A549 (cell line): ENCODE data around the gene CYP1B1. TPM values are rescaled to one million over a fixed set of nuclear protein-coding genes. Genes with fewer than 3 reads are reported as not detected.

Source experiments
- ATAC-seq, 2 experiments: fragments of 200-7000 bp in 1 of 2; fragments of >200 bp in 1 of 2; cut with Nextera tagmentation in 1 of 2; cut with Tn5 transposase in 1 of 2; 3 replicates each; pipeline versions ENCODE4 v1.8.0 to v1.9.1; 2018 to 2020; ENCODE audit warnings: mild to moderate bottlenecking in 1 of 2, moderate library complexity in 1 of 2
- CTCF ChIA-PET: fragments of 300-600 bp; sonication (Branson Sonifier 250); formaldehyde crosslinking; extraction: SDS; loops from one replicate; lab custom pipeline; 2021; ENCODE audit warnings: antibody characterized with exemption, inconsistent platforms; lab: Yijun Ruan, JAX
- POLR2A ChIA-PET: fragments of 350-600 bp; formaldehyde crosslinking; extraction: SDS; loops from one replicate; lab custom pipeline; 2021; ENCODE audit warnings: antibody characterized with exemption, inconsistent platforms; lab: Yijun Ruan, JAX
- DNase-seq, 2 experiments: peaks; one replicate each; pipeline versions ENCODE4 v3.0.0 to v3.0.0-alpha.2; 2011 to 2016; ENCODE audit warnings: low read depth in 1 of 2, low spot score in 1 of 2
- FAIRE-seq: peaks from 2 replicates; lab custom pipeline; 2011; peaks lifted over from hg19 to GRCh38; lab: Jason Lieb, UNC
- H3K27ac ChIP-seq, 2 experiments: fragments of >200 bp; sonication (Bioruptor Twin); formaldehyde crosslinking; 3 replicates each; pipeline ENCODE4 v1.5.1; 2016 to 2017
- H3K4me1 ChIP-seq: fragments of >200 bp; sonication (Bioruptor Twin); formaldehyde crosslinking; 3 replicates; pipeline ENCODE4 v1.6.1; 2016
- H3K4me2 ChIP-seq: fragments of >200 bp; sonication (Bioruptor Twin); formaldehyde crosslinking; 3 replicates; pipeline ENCODE4 v1.6.1; 2016
- H3K4me3 ChIP-seq: fragments of >200 bp; sonication (Bioruptor Twin); formaldehyde crosslinking; 3 replicates; pipeline ENCODE4 v1.5.1; 2016
- H3K9me3 ChIP-seq: fragments of >200 bp; sonication (Bioruptor Twin); formaldehyde crosslinking; 3 replicates; pipeline ENCODE4 v1.6.1; 2016
- CBX2 ChIP-seq: fragments of 200-600 bp; sonication (generic); IDR thresholded peaks from 2 replicates; pipeline ENCODE4 v1.6.1; 2016; ENCODE audit warnings: low read depth, mild to moderate bottlenecking, borderline replicate concordance
- CBX8 ChIP-seq: fragments of 200-600 bp; sonication (generic); IDR thresholded peaks from 2 replicates; pipeline ENCODE4 v1.6.1; 2016
- CHD4 ChIP-seq: fragments of 200-600 bp; sonication (generic); IDR thresholded peaks from 2 replicates; pipeline ENCODE4 v1.6.1; 2016; ENCODE audit warnings: antibody characterized with exemption, mild to moderate bottlenecking, borderline replicate concordance
- E2F6 ChIP-seq: IDR thresholded peaks from 2 replicates; pipeline ENCODE4 v1.6.1; 2012; ENCODE audit warnings: low read depth, borderline replicate concordance
- EHF ChIP-seq: fragments of 250-450 bp; sonication (Bioruptor Pico); IDR thresholded peaks from 2 replicates; pipeline ENCODE4 v1.5.0; 2020; ENCODE audit warnings: mild to moderate bottlenecking
- FOSL2 ChIP-seq, 2 experiments: fragments of 450-650 bp in 1 of 2; fragments of >200 bp in 1 of 2; sonication (Bioruptor Twin) in 1 of 2; formaldehyde crosslinking; IDR thresholded peaks; 2 replicates each; pipeline versions ENCODE4 v1.5.0 to v1.6.1; 2016 to 2020; ENCODE audit warnings: mild to moderate bottlenecking in 1 of 2, moderate library complexity in 1 of 2
- HES2 ChIP-seq: fragments of >200 bp; sonication (Bioruptor Twin); formaldehyde crosslinking; IDR thresholded peaks from 2 replicates; pipeline ENCODE4 v1.6.1; 2016
- HEYL ChIP-seq: fragments of 250-450 bp; sonication (Bioruptor Pico); IDR thresholded peaks from 2 replicates; pipeline ENCODE4 v1.8.0; 2021; ENCODE audit warnings: mild to moderate bottlenecking, moderate library complexity
- HOXA7 ChIP-seq: fragments of 250-450 bp; sonication (Bioruptor Pico); IDR thresholded peaks from 2 replicates; pipeline ENCODE4 v1.5.0; 2020; ENCODE audit warnings: mild to moderate bottlenecking, moderate library complexity
- HOXB13 ChIP-seq: fragments of 250-450 bp; sonication (Bioruptor Pico); IDR thresholded peaks from 2 replicates; pipeline ENCODE4 v1.5.0; 2020; ENCODE audit warnings: low read depth, mild to moderate bottlenecking, moderate library complexity
- JUN ChIP-seq, 2 experiments: fragments of >200 bp; sonication (Bioruptor Twin); formaldehyde crosslinking; IDR thresholded peaks; 2 replicates in 1 of 2; 3 replicates in 1 of 2; pipeline ENCODE4 v1.6.1; 2016 to 2017
- KDM1A ChIP-seq: fragments of 200-600 bp; sonication (generic); IDR thresholded peaks from 2 replicates; pipeline ENCODE4 v1.6.1; 2016; ENCODE audit warnings: low read depth, mild to moderate bottlenecking
- MAZ ChIP-seq: fragments of 150-350 bp; IDR thresholded peaks from 2 replicates; pipeline ENCODE4 v1.6.1; 2014; ENCODE audit warnings: antibody characterized with exemption, low read depth, low read length, borderline replicate concordance
- PHF8 ChIP-seq: fragments of 200-600 bp; sonication (generic); IDR thresholded peaks from 2 replicates; pipeline ENCODE4 v1.6.1; 2016; ENCODE audit warnings: low read depth, mild to moderate bottlenecking, antibody characterized with exemption, moderate library complexity, borderline replicate concordance
- POLR2AphosphoS2 ChIP-seq: conservative IDR thresholded peaks from 2 replicates; pipeline ENCODE4 v1.6.1; 2012; ENCODE audit warnings: low read length, improper control_type of control experiment, inconsistent platforms
- RARB ChIP-seq: fragments of 250-450 bp; sonication (Bioruptor Pico); IDR thresholded peaks from 2 replicates; pipeline ENCODE4 v1.8.0; 2021; ENCODE audit warnings: mild to moderate bottlenecking, moderate library complexity
- RCOR1 ChIP-seq: fragments of 150-350 bp; IDR thresholded peaks from 2 replicates; pipeline ENCODE4 v1.6.1; 2014; ENCODE audit warnings: antibody characterized with exemption, low read length, low read depth
- REST ChIP-seq: fragments of 200-600 bp; sonication (generic); IDR thresholded peaks from 2 replicates; pipeline ENCODE4 v1.6.1; 2016; ENCODE audit warnings: antibody characterized with exemption, mild to moderate bottlenecking, moderate library complexity
- RFX5 ChIP-seq: fragments of 450-650 bp; IDR thresholded peaks from 2 replicates; pipeline ENCODE4 v1.7.1; 2014; ENCODE audit warnings: antibody characterized with exemption, mild to moderate bottlenecking, moderate library complexity
- RNF2 ChIP-seq: fragments of 200-600 bp; sonication (generic); IDR thresholded peaks from 2 replicates; pipeline ENCODE4 v1.6.1; 2016; ENCODE audit warnings: low read depth, mild to moderate bottlenecking, antibody characterized with exemption, moderate library complexity, borderline replicate concordance
- SREBF2 ChIP-seq: fragments of 450-650 bp; IDR thresholded peaks from 2 replicates; pipeline ENCODE4 v1.6.1; 2014; ENCODE audit warnings: mild to moderate bottlenecking, moderate library complexity
- TFCP2L1 ChIP-seq: fragments of 250-450 bp; sonication (Bioruptor Pico); IDR thresholded peaks from 2 replicates; pipeline ENCODE4 v1.5.0; 2021; ENCODE audit warnings: mild to moderate bottlenecking
- USF2 ChIP-seq: fragments of 450-650 bp; IDR thresholded peaks from 2 replicates; pipeline ENCODE4 v1.6.1; 2014; ENCODE audit warnings: antibody characterized with exemption
- ZFP36 ChIP-seq: fragments of 450-650 bp; IDR thresholded peaks from 2 replicates; pipeline ENCODE4 v1.6.1; 2014; ENCODE audit warnings: borderline replicate concordance; ENCODE audit not compliant: partially characterized antibody
- ZNF302 ChIP-seq: fragments of 250-450 bp; sonication (Bioruptor Pico); IDR thresholded peaks from 2 replicates; pipeline ENCODE4 v1.9.0; 2021; ENCODE audit warnings: inconsistent platforms, mild to moderate bottlenecking, moderate library complexity
- WGBS: methylation state at CpG from one replicate; pipeline ENCODE4 v1.1.6; 2017; ENCODE audit errors: missing lambda C conversion rate; 5-methylcytosine and 5-hydroxymethylcytosine counted together
- polyA plus RNA-seq, 4 experiments: library from polyadenylated mRNA; depleted of rRNA in 3 of 4; stranded (reverse); fragments of >200 nt; fragmentation: RNase III in 1 of 4; extraction: RNeasy Plus Mini Kit Qiagen cat#74134 plus additional on column Dnase treatment in 1 of 4; gene quantifications; 2 replicates in 3 of 4; 3 replicates in 1 of 4; pipeline ENCODE4 v1.2.3, GENCODE V29; 2011 to 2017
- TF ChIP-seq, protein P1 (sequence below): fragments of >200 bp; sonication (Bioruptor Twin); formaldehyde crosslinking; IDR thresholded peaks from 3 replicates; pipeline ENCODE4 v1.5.1; 2016
- TF ChIP-seq, protein P2 (sequence below): IDR thresholded peaks from 2 replicates; pipeline ENCODE4 v1.6.1; 2012

CYP1B1 gene
- polyA plus RNA-seq, 2 of the 4 experiments (the other 2 are of a cell fraction) = 5.3 to 13.2 TPM

- no peak for TF ChIP-seq FOSL2 (IDR thresholded peaks at IDR 0.05)
- TF ChIP-seq FOSL2 (CRISPR knock-in tag; IDR thresholded peaks at IDR 0.05) = no peak
- TF ChIP-seq ZNF302 (CRISPR knock-in tag) = no peak
- TF ChIP-seq EHF (CRISPR knock-in tag) = no peak
- no peak for TF ChIP-seq MAZ
- no peak for TF ChIP-seq TFCP2L1
- TF ChIP-seq, all 56 proteins: peak for 0
These were observed 5.5 kb downstream of the CYP1B1 start (continued) for GRCh38 chr2:38070438-38070837.

DNA sequence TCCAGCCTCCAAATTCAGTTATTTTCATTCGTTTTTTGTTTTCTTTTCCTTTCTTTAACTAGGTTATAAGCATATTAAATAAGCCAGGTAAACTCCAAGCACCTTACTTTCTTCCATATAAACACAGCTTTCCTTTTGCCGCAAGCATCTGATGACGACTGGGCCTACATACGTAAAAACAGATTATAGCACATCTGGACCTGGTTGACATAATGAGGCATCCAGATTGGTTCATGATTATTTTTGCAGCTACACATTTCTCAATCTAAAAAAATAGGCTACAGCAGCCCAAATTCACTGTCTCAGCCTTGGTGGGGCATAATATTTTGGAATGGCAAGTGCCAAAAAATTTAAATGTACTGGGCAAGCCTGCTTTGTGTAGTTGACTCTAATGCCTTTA lies 7.7 kb downstream of the CYP1B1 start:
- WGBS = 55% methylated on average over 4 of the region's 4 CpGs
- peaks cover 11% of the 10 kb centered on the region; the same call in 2 of the 3 replicates for H3K4me1 ChIP-seq
- no peaks in the 10 kb centered on the region for H3K9me3 ChIP-seq
- H3K4me2 ChIP-seq = peak overlapping the region; percentile 33
- POLR2A ChIA-PET = no interaction called here
- no peak for TF ChIP-seq RNF2
- TF ChIP-seq HOXB13 (CRISPR knock-in tag) = no peak
- no peak for TF ChIP-seq RCOR1
- TF ChIP-seq JUN (IDR thresholded peaks at IDR 0.05) = no peak
- TF ChIP-seq HEYL (CRISPR knock-in tag) = no peak
- TF ChIP-seq FOSL2 (IDR thresholded peaks at IDR 0.05) = no peak
- no peak for TF ChIP-seq FOSL2 (CRISPR knock-in tag; IDR thresholded peaks at IDR 0.05)
- no peak for TF ChIP-seq CBX2
- no peak for TF ChIP-seq SREBF2
- TF ChIP-seq, protein P1, sequence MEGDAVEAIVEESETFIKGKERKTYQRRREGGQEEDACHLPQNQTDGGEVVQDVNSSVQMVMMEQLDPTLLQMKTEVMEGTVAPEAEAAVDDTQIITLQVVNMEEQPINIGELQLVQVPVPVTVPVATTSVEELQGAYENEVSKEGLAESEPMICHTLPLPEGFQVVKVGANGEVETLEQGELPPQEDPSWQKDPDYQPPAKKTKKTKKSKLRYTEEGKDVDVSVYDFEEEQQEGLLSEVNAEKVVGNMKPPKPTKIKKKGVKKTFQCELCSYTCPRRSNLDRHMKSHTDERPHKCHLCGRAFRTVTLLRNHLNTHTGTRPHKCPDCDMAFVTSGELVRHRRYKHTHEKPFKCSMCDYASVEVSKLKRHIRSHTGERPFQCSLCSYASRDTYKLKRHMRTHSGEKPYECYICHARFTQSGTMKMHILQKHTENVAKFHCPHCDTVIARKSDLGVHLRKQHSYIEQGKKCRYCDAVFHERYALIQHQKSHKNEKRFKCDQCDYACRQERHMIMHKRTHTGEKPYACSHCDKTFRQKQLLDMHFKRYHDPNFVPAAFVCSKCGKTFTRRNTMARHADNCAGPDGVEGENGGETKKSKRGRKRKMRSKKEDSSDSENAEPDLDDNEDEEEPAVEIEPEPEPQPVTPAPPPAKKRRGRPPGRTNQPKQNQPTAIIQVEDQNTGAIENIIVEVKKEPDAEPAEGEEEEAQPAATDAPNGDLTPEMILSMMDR = no peak
- no peak for TF ChIP-seq E2F6
- TF ChIP-seq EHF (CRISPR knock-in tag) = no peak
- TF ChIP-seq CBX8 = no peak
- no peak for TF ChIP-seq CHD4
- TF ChIP-seq, protein P2, sequence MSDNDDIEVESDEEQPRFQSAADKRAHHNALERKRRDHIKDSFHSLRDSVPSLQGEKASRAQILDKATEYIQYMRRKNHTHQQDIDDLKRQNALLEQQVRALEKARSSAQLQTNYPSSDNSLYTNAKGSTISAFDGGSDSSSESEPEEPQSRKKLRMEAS = no peak
- no peak for TF ChIP-seq ZFP36
- TF ChIP-seq PHF8 = no peak
- no peak for TF ChIP-seq POLR2AphosphoS2
- TF ChIP-seq HOXA7 (CRISPR knock-in tag) = no peak
- TF ChIP-seq HES2 = no peak
- no peak for TF ChIP-seq RFX5
- H3K4me3 ChIP-seq = no peak overlapping the region
- ATAC-seq (no peak), FAIRE-seq (no peak), DNase-seq (no peak)
- no peak overlapping the region for H3K27ac ChIP-seq
- CTCF ChIA-PET = interaction anchor here (0.6 to 2.5 kb wide), 4 partner anchors 9 to 275 kb away, joined by 4 to 12 read pairs (median 4); partner anchors contain the start of gene CYP1B1

DNA sequence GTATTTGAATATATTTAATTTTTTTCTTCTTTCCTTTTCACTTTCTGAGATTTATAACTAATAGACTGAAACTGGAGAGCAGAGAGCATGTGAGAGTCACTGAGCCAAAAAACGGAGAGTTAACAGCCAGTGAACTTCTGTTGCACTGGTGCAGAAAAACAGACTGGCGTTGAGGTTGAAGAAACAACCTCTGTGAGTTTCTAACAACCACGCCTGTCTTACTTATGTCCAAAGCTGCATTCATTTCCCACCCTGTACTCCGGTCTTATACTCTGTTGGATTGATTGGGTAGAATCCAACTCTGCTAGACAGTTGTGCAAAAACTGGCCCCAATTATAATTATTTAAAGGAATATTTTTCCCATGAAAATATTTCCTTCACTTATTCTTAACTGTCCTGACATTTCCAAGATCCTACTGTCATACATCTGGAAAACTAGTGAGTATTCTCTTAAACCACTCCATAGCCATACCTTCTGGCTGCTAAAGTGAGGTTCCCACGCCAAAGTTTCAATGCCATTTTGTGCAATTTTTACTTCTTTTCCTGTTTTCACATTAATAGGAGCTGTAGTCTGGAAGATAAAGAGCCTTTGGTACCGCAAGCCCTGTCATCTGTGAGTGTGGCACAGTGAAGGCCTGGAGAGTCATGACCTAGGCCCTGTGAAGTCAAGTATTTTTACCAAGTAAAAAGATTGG lies 9.4 kb downstream of the CYP1B1 start:
- no peak overlapping the region for H3K4me3 ChIP-seq
- peaks cover 11% of the 10 kb centered on the region; the same call in 2 of the 3 replicates for H3K4me1 ChIP-seq
- 80% methylated on average over 6 of the region's 6 CpGs for WGBS
- peak overlapping the region; percentile 33; the same call in 2 of the 3 replicates for H3K4me2 ChIP-seq
- no peaks in the 10 kb centered on the region for H3K9me3 ChIP-seq
- H3K27ac ChIP-seq = no peak overlapping the region
- POLR2A ChIA-PET = no interaction called here
- FAIRE-seq (no peak), ATAC-seq (no peak), DNase-seq (no peak)
- CTCF ChIA-PET = no interaction called here
- TF ChIP-seq KDM1A (no peak), REST (no peak), HOXB13 (CRISPR knock-in tag) (no peak), USF2 (no peak), SREBF2 (no peak), E2F6 (no peak), RARB (no peak), POLR2AphosphoS2 (no peak)
